ENCODE data around the gene BPI. TPM values are rescaled to one million over a fixed set of nuclear protein-coding genes. Genes with fewer than 3 reads are reported as not detected.

Gene BPI
- total RNA-seq, 1 experiment from 2014 or later, result not detected

- Histone ChIP-seq H3T11ph (ENCODE audit: low read length) (no peak overlapping the region), H3K4ac (ENCODE audit: low read depth, low read length) (no peak overlapping the region), H3K27ac (ENCODE audit: insufficient read length, low read depth, low read length) (no peak overlapping the region), H4K20me1 (ENCODE audit: control insufficient read depth, insufficient read depth, insufficient read length) (no peaks in the 10 kb centered on the region), H3K27me3 (ENCODE audit: insufficient read depth, low read length) (no peaks in the 10 kb centered on the region), H4K5ac (ENCODE audit: insufficient read length, low read depth, low read length) (no peak overlapping the region), H3K23ac (ENCODE audit: insufficient read length, low read depth, low read length) (no peak overlapping the region), H2AFZ (ENCODE audit: low read length) (no peak overlapping the region), H3K9me3 (ENCODE audit: control insufficient read depth, low read depth, low read length) (no peaks in the 10 kb centered on the region), H2BK5ac (ENCODE audit: insufficient read length, low read length) (no peak overlapping the region), H3K79me1 (ENCODE audit: insufficient read depth, low read depth, low read length, poor library complexity, severe bottlenecking) (no peaks in the 10 kb centered on the region), H3K18ac (ENCODE audit: insufficient read length, low read depth, low read length) (no peak overlapping the region), H3K9ac (ENCODE audit: extremely low read depth, insufficient read length, low read length) (no peak overlapping the region), H3K23me2 (ENCODE audit: insufficient read length, low read depth, low read length, poor library complexity, severe bottlenecking) (no peaks in the 10 kb centered on the region), H2BK15ac (ENCODE audit: low read depth, low read length) (no peak overlapping the region), H2BK20ac (ENCODE audit: low read depth, low read length, poor library complexity, severe bottlenecking) (no peak overlapping the region), H3K56ac (ENCODE audit: insufficient read length, low read depth, low read length) (no peak overlapping the region), H3K4me2 (ENCODE audit: insufficient read depth, insufficient read length, low read length) (no peak overlapping the region), H2BK12ac (ENCODE audit: insufficient read length, low read depth, low read length) (no peak overlapping the region), H3K14ac (ENCODE audit: insufficient read depth, low read length) (no peak overlapping the region), H4K8ac (replicated peaks; ENCODE audit: insufficient read length, low read depth, low read length) (no peak overlapping the region), H4K91ac (ENCODE audit: insufficient read length, low read depth, low read length) (no peak overlapping the region), H3K79me2 (ENCODE audit: insufficient read depth, low read length) (no peaks in the 10 kb centered on the region), H3K4me1 (ENCODE audit: insufficient read depth, low read length) (no peaks in the 10 kb centered on the region), H2BK120ac (ENCODE audit: low read depth, low read length, poor library complexity, severe bottlenecking) (no peak overlapping the region), H2AK5ac (ENCODE audit: insufficient read length, low read length) (no peak overlapping the region)
- WGBS (ENCODE audit: extremely low coverage, insufficient read length, low lambda C conversion rate), result no CpG with 5 or more reads among the region's 6 CpGs
- peaks cover 3% of the 10 kb centered on the region for H3K27me3 Mint-ChIP-seq (ENCODE audit: low read depth)
- H3K27ac Mint-ChIP-seq, result no peak overlapping the region
- DNase-seq, result no peak
- no peak overlapping the region for H3K4me3 Mint-ChIP-seq
- TF ChIP-seq CTCF (conservative IDR thresholded peaks at IDR 0.05), result no peak
- H3K36me3 Mint-ChIP-seq (ENCODE audit: insufficient read depth in 1 of 3, low read depth in 3 of 3), result no peaks in the 10 kb centered on the region
- H3K9me3 Mint-ChIP-seq, result no peaks in the 10 kb centered on the region
- H3K4me1 Mint-ChIP-seq, result peaks cover 5 to 15% of the 10 kb centered on the region in 2 experiments
These were observed 2.4 kb downstream of the BPI start for GRCh38 chr20:38306379-38306778.
